Transverse colon (tissue), 3 donors: ENCODE results near the gene ZNF462.

ENCODE experiments used
- CTCF ChIP-seq, 5 experiments: fragments of 200-600 bp in 3 of 5; fragments of 450-650 bp in 2 of 5; sonication (generic) in 3 of 5; IDR thresholded peaks; 1 replicate in 2 of 5; 2 replicates in 3 of 5; pipeline ENCODE4 v1.5.1; 2016 to 2017; ENCODE audit warnings: antibody characterized with exemption in 5 of 5, inconsistent platforms in 3 of 5, mild to moderate bottlenecking in 2 of 5, moderate library complexity in 1 of 5
- POLR2A ChIP-seq: fragments of 450-650 bp; IDR thresholded peaks from one replicate; pipeline ENCODE4 v1.6.1; 2016; ENCODE audit warnings: antibody characterized with exemption, mild to moderate bottlenecking, moderate library complexity

GRCh38 chr9:107039542-107039941 is 176.6 kb downstream of the ZNF462 start:
- TF ChIP-seq CTCF (IDR thresholded peaks at IDR 0.05) (no peak), POLR2A (no peak)
